Smooth muscle cell (in vitro differentiated cells): ENCODE data around the gene IRX4. TPM values are rescaled to one million over a fixed set of nuclear protein-coding genes. Genes with fewer than 3 reads are reported as not detected.

Source experiments
- DNase-seq: peaks from one replicate; lab custom pipeline; 2025; ENCODE audit not compliant: unreplicated experiment; lab: John Stamatoyannopoulos, UW
- H2AFZ ChIP-seq: fragments of 200-600 bp; sonication (generic); 2 replicates; pipeline ENCODE4 v1.6.0; 2016; ENCODE audit warnings: antibody characterized with exemption, low read depth, mild to moderate bottlenecking
- H3F3A ChIP-seq: fragments of 200-600 bp; sonication (generic); 2 replicates; pipeline ENCODE4 v1.6.0; 2017; ENCODE audit warnings: antibody characterized with exemption, low read depth
- H3K27ac ChIP-seq: fragments of 200-600 bp; sonication (generic); 2 replicates; pipeline ENCODE4 v1.5.1; 2016; ENCODE audit warnings: low read depth, mild to moderate bottlenecking
- H3K27me3 ChIP-seq: fragments of 200-600 bp; sonication (generic); 2 replicates; pipeline ENCODE4 v1.6.1; 2016; ENCODE audit warnings: low read depth, mild to moderate bottlenecking
- H3K36me3 ChIP-seq: fragments of 200-600 bp; sonication (generic); 2 replicates; pipeline ENCODE4 v1.5.1; 2016; ENCODE audit warnings: low read depth
- H3K4me1 ChIP-seq: fragments of 200-600 bp; sonication (generic); 2 replicates; pipeline ENCODE4 v1.5.1; 2016; ENCODE audit warnings: low read depth
- H3K4me2 ChIP-seq: fragments of 200-600 bp; sonication (generic); 2 replicates; pipeline ENCODE4 v1.6.0; 2016; ENCODE audit warnings: mild to moderate bottlenecking
- H3K4me3 ChIP-seq: fragments of 200-600 bp; sonication (generic); 2 replicates; pipeline ENCODE4 v1.5.1; 2016; ENCODE audit warnings: mild to moderate bottlenecking
- H3K79me2 ChIP-seq: fragments of 200-600 bp; sonication (generic); 2 replicates; pipeline ENCODE4 v1.6.0; 2016; ENCODE audit warnings: low read depth, mild to moderate bottlenecking
- H3K9ac ChIP-seq: fragments of 200-600 bp; sonication (generic); 2 replicates; pipeline ENCODE4 v1.6.0; 2016; ENCODE audit warnings: low read depth
- H3K9me3 ChIP-seq: fragments of 200-600 bp; sonication (generic); replicated peaks from 2 replicates; pipeline ENCODE4 v1.5.1; 2016; ENCODE audit warnings: low read depth
- H4K20me1 ChIP-seq: fragments of 200-600 bp; sonication (generic); 2 replicates; pipeline ENCODE4 v1.6.0; 2016; ENCODE audit warnings: low read depth
- CTCF ChIP-seq: fragments of 200-600 bp; sonication (generic); IDR thresholded peaks from 2 replicates; pipeline ENCODE4 v1.5.1; 2017; ENCODE audit warnings: borderline replicate concordance, mild to moderate bottlenecking, antibody characterized with exemption; ENCODE audit not compliant: insufficient read depth, poor library complexity, severe bottlenecking
- WGBS: methylation state at CpG from one replicate; pipeline ENCODE4 v1.1.7; 2016; ENCODE audit warnings: low lambda C conversion rate; 5-methylcytosine and 5-hydroxymethylcytosine counted together
- polyA plus RNA-seq: library from polyadenylated mRNA; unstranded; fragments of >200 nt; fragmentation: Nextera tagmentation; extraction: Ambion mirVana; gene quantifications from 2 replicates; pipeline ENCODE4 v1.2.1, GENCODE V29; 2016
- total RNA-seq: library from RNA; depleted of rRNA; stranded (reverse); fragments of >200 nt; gene quantifications from 2 replicates; pipeline ENCODE4 v1.2.3, GENCODE V29; 2014

IRX4 gene
- total and polyA plus RNA-seq, 2 experiments from 2014 or later, result 0.18 to 0.40 TPM

- WGBS, result 75% methylated on average over 8 of the region's 8 CpGs
- Histone ChIP-seq H3K9me3 (no peaks in the 10 kb centered on the region), H3K4me3 (no peak overlapping the region)
Observed at GRCh38 chr5:1894243-1894642, 11.5 kb upstream of the IRX4 start.

GRCh38 chr5:1893754-1894153, 11.0 kb upstream of the IRX4 start:
- no peaks in the 10 kb centered on the region for H3K9me3 ChIP-seq
- no peaks in the 10 kb centered on the region for H3K36me3 ChIP-seq
- no peak for TF ChIP-seq CTCF
- no peak overlapping the region for H3K9ac ChIP-seq
- peaks cover 84% of the 10 kb centered on the region for H3K27me3 ChIP-seq
- H4K20me1 ChIP-seq, result no peaks in the 10 kb centered on the region
- no peak overlapping the region for H3K27ac ChIP-seq
- no peak for DNase-seq
- no peak overlapping the region for H3K4me3 ChIP-seq
- H3K4me2 ChIP-seq, result no peak overlapping the region
- no peaks in the 10 kb centered on the region for H3K4me1 ChIP-seq
- no peak overlapping the region for H2AFZ ChIP-seq
- H3F3A ChIP-seq, result no peaks in the 10 kb centered on the region
- 90% methylated on average over 10 of the region's 10 CpGs for WGBS
- no peaks in the 10 kb centered on the region for H3K79me2 ChIP-seq

More at GRCh38 chr5:1894243-1894642, 11.5 kb upstream of the IRX4 start:
- no peak for TF ChIP-seq CTCF
- no peaks in the 10 kb centered on the region for H3K36me3 ChIP-seq
- H3K27ac ChIP-seq, result no peak overlapping the region
- no peaks in the 10 kb centered on the region for H3K79me2 ChIP-seq
- H2AFZ ChIP-seq, result no peak overlapping the region
- H3K27me3 ChIP-seq, result peaks cover 80% of the 10 kb centered on the region
- H3K4me1 ChIP-seq, result no peaks in the 10 kb centered on the region
- H3F3A ChIP-seq, result no peaks in the 10 kb centered on the region
- no peak overlapping the region for H3K9ac ChIP-seq
- DNase-seq, result no peak
- no peak overlapping the region for H3K4me2 ChIP-seq
- H4K20me1 ChIP-seq, result no peaks in the 10 kb centered on the region

GRCh38 chr5:1892685-1893445, 10.1 kb upstream of the IRX4 start:
- Histone ChIP-seq H3K9me3 (no peaks in the 10 kb centered on the region), H4K20me1 (no peaks in the 10 kb centered on the region), H3K9ac (no peak overlapping the region), H3K27me3 (peaks cover 86% of the 10 kb centered on the region), H2AFZ (no peak overlapping the region), H3K79me2 (no peaks in the 10 kb centered on the region), H3K27ac (no peak overlapping the region), H3K4me3 (no peak overlapping the region), H3F3A (no peaks in the 10 kb centered on the region), H3K4me2 (no peak overlapping the region), H3K36me3 (no peaks in the 10 kb centered on the region), H3K4me1 (no peaks in the 10 kb centered on the region)
- no peak for TF ChIP-seq CTCF
- DNase-seq, result no peak
- WGBS, result 89% methylated on average over 22 of the region's 22 CpGs

GRCh38 chr5:1892211-1892610, 9.5 kb upstream of the IRX4 start:
- Histone ChIP-seq H4K20me1 (no peaks in the 10 kb centered on the region), H2AFZ (no peak overlapping the region), H3F3A (no peaks in the 10 kb centered on the region), H3K27ac (no peak overlapping the region), H3K9me3 (no peaks in the 10 kb centered on the region), H3K79me2 (no peaks in the 10 kb centered on the region), H3K36me3 (no peaks in the 10 kb centered on the region), H3K4me1 (no peaks in the 10 kb centered on the region), H3K9ac (no peak overlapping the region), H3K4me2 (no peak overlapping the region), H3K27me3 (peaks cover 91% of the 10 kb centered on the region), H3K4me3 (no peak overlapping the region)
- DNase-seq, result no peak
- no peak for TF ChIP-seq CTCF
- 88% methylated on average over 9 of the region's 9 CpGs for WGBS
